Mesothelial cell of epicardium (in vitro differentiated cells): ENCODE results near the gene KMT2B. TPM values are rescaled to one million over a fixed set of nuclear protein-coding genes. Genes with fewer than 3 reads are reported as not detected.
"Not testable (repeated sequence)": the region's sequence is repeated elsewhere in the genome, so short reads cannot be mapped to it uniquely, and the experiment has no call there.

ENCODE experiments used
- DNase-seq, 2 experiments: peaks; one replicate each; pipeline ENCODE4 v3.0.0; 2021; ENCODE audit warnings: low spot score in 2 of 2; ENCODE audit not compliant: unreplicated experiment in 2 of 2
- H3K27ac Mint-ChIP-seq: 2 replicates; pipeline ENCODE4 v1.8.0; 2021; ENCODE audit warnings: mixed read lengths
- H3K27me3 Mint-ChIP-seq: 2 replicates; pipeline ENCODE4 v1.8.0; 2021; ENCODE audit warnings: low read depth, mixed read lengths
- H3K36me3 Mint-ChIP-seq: 2 replicates; pipeline ENCODE4 v1.8.0; 2021; ENCODE audit warnings: mixed read lengths
- H3K4me1 Mint-ChIP-seq: 2 replicates; pipeline ENCODE4 v1.8.0; 2021; ENCODE audit warnings: mixed read lengths
- H3K4me3 Mint-ChIP-seq: 2 replicates; pipeline ENCODE4 v1.8.0; 2021; ENCODE audit warnings: mild to moderate bottlenecking, moderate library complexity, mixed read lengths
- H3K9me3 Mint-ChIP-seq: 2 replicates; pipeline ENCODE4 v1.8.0; 2021; ENCODE audit warnings: mixed read lengths
- CTCF ChIP-seq: fragments of 200-600 bp; sonication (generic); IDR thresholded peaks from one replicate; pipeline ENCODE4 v1.5.0; 2021; ENCODE audit warnings: antibody characterized with exemption; ENCODE audit not compliant: unreplicated experiment
- total RNA-seq: library from RNA; stranded (reverse); gene quantifications from 3 replicates; pipeline ENCODE4 v1.2.1, GENCODE V29; 2021

Gene KMT2B
- total RNA-seq, 1 donor from 2014 or later = 62.7 TPM

- TF ChIP-seq CTCF = no peak
- Mint-ChIP-seq H3K27ac (no peak overlapping the region), H3K9me3 (no peaks in the 10 kb centered on the region), H3K27me3 (peaks cover 65% of the 10 kb centered on the region), H3K4me3 (peak overlapping the region; percentile 68), H3K36me3 (no peaks in the 10 kb centered on the region), H3K4me1 (peaks cover 3% of the 10 kb centered on the region)
- peak in 1 of 2 experiments; percentile 49 for DNase-seq
These were observed 44.5 kb upstream of the KMT2B start for GRCh38 chr19:35673121-35673804.

DNA sequence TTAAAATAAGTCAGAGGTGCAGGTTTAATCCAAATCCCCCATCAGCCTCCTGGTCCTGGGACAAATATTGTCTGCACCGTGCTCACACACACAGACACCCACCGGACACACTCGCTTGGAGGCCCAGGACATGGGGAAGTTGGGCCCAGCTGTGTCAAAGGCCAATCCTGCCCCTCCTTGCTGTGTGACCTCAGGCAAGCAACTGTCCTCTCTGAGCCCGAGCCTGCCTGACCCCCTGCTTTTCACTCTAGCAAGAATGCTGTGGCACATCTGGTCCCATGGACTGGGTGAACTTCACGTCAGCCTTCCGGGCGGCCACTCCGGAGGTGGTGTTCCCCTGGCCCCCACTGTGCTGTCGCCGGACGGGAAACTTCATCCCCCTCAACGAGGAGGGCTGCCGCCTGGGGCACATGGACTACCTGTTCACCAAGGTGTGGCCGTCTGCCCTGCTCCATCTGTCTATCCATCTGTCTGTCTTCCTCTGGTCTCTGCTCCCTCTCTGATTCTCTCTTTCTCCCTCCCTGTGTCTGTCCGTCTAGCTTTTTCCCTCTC lies 42.1 kb upstream of the KMT2B start:
- H3K27ac Mint-ChIP-seq = no peak overlapping the region
- TF ChIP-seq CTCF = no peak
- DNase-seq = no peak
- peaks cover 3% of the 10 kb centered on the region for H3K4me1 Mint-ChIP-seq
- H3K36me3 Mint-ChIP-seq = no peaks in the 10 kb centered on the region
- no peaks in the 10 kb centered on the region for H3K9me3 Mint-ChIP-seq
- H3K4me3 Mint-ChIP-seq = no peak overlapping the region
- H3K27me3 Mint-ChIP-seq = peaks cover 48% of the 10 kb centered on the region

DNA sequence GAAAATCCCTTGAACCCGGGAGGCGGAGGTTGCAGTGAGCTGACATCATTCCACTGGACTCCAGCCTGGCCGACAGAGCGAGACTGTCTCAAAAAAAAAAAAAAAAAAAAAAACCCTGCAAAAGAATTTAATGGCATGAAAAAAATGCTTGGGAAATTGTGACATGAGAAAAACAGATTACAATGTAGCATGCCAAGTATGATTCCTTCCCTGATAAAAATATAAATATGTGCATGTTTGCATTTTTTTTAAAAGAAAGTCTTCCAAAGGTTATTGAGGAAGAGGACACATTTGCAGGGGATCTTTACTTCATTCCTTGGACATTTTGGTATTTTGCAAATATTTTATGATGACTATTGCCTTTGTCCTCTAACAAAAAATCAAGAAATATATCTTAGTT lies 28.0 kb upstream of the KMT2B start:
- no peak overlapping the region for H3K27ac Mint-ChIP-seq
- no peak overlapping the region for H3K4me3 Mint-ChIP-seq

DNA sequence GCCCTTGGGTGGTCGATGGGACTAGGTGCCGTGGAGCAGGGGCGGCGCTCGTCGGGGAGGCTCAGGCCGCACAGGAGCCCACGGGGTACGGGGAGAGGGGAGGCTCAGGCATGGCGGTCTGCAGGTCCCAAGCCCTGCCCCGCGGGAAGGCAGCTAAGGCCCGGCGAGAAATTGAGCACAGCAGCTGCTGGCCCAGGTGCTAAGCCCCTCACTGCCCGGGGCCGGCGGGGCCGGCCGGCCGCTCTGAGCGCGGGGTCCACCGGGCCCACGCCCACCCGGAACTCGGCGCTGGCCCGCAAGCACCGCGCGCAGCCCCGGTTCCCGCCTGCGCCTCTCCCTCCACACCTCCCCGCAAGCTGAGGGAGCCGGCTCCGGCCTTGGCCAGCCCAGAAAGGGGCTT lies 26.7 kb upstream of the KMT2B start:
- not testable (repeated sequence) for H3K36me3 Mint-ChIP-seq, H3K9me3 Mint-ChIP-seq, H3K27me3 Mint-ChIP-seq, DNase-seq, H3K27ac Mint-ChIP-seq, H3K4me3 Mint-ChIP-seq
- peaks cover 11% of the 10 kb centered on the region for H3K4me1 Mint-ChIP-seq

More for the DNA sequence above, 28.0 kb upstream of the KMT2B start:
- H3K27me3 Mint-ChIP-seq = no peaks in the 10 kb centered on the region
- no peak for DNase-seq
- peaks cover 11% of the 10 kb centered on the region for H3K4me1 Mint-ChIP-seq
- H3K36me3 Mint-ChIP-seq = no peaks in the 10 kb centered on the region
- no peak for TF ChIP-seq CTCF
- H3K9me3 Mint-ChIP-seq = no peaks in the 10 kb centered on the region

DNA sequence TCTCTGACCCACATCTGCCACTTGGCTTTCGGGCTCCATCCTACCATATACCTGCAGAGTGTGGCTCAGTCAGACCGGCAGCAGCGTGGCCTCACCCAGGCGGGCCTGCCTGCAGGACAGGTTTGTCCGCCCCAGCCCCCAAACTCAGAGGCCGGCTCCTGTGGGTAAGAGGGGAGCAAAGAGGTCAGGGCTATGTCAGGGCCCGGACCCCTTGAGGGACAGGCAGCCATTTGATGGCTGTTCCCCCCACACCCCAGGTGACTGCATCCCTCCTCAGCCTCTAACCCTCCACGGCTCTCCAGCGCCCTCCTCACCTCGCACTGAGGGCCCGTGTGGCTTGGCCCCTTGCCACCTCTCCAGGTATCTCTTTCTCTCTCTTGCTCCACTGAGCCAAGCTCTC lies 25.8 kb upstream of the KMT2B start:
- no peak overlapping the region for H3K4me3 Mint-ChIP-seq
- H3K27ac Mint-ChIP-seq = no peak overlapping the region
- H3K4me1 Mint-ChIP-seq = peaks cover 11% of the 10 kb centered on the region
- no peaks in the 10 kb centered on the region for H3K27me3 Mint-ChIP-seq
- DNase-seq = no peak
- H3K9me3 Mint-ChIP-seq = no peaks in the 10 kb centered on the region
- no peak for TF ChIP-seq CTCF
- H3K36me3 Mint-ChIP-seq = no peaks in the 10 kb centered on the region

DNA sequence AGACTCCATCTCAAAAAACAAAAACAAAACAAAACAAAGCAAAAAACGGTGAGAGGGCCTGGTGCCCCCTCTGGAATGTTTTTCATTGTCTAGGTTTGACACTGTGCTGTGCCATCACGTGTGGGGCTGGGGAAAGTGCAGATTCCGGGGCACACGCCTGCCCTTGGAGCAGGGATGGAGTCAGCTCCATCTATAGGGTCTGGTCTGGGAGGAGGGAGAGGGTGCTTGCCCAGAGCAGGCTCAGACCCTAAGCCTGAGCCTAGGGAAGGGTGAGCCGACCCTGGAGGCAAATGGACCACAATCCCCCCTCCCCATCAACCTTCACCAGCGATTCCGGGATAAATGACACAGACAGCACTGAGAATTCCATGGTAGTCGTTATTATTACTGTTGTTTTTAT lies 24.4 kb upstream of the KMT2B start:
- no peak overlapping the region for H3K4me3 Mint-ChIP-seq
- no peak for DNase-seq
- no peak overlapping the region for H3K27ac Mint-ChIP-seq
- no peaks in the 10 kb centered on the region for H3K36me3 Mint-ChIP-seq
- peaks cover 11% of the 10 kb centered on the region for H3K4me1 Mint-ChIP-seq
- TF ChIP-seq CTCF = no peak
- H3K27me3 Mint-ChIP-seq = no peaks in the 10 kb centered on the region
- H3K9me3 Mint-ChIP-seq = no peaks in the 10 kb centered on the region
